ENCODE data around the gene LIN7B.
A peak's percentile ranks its signal among the peaks of the same experiment; 100 is the strongest.

LIN7B gene

DNA sequence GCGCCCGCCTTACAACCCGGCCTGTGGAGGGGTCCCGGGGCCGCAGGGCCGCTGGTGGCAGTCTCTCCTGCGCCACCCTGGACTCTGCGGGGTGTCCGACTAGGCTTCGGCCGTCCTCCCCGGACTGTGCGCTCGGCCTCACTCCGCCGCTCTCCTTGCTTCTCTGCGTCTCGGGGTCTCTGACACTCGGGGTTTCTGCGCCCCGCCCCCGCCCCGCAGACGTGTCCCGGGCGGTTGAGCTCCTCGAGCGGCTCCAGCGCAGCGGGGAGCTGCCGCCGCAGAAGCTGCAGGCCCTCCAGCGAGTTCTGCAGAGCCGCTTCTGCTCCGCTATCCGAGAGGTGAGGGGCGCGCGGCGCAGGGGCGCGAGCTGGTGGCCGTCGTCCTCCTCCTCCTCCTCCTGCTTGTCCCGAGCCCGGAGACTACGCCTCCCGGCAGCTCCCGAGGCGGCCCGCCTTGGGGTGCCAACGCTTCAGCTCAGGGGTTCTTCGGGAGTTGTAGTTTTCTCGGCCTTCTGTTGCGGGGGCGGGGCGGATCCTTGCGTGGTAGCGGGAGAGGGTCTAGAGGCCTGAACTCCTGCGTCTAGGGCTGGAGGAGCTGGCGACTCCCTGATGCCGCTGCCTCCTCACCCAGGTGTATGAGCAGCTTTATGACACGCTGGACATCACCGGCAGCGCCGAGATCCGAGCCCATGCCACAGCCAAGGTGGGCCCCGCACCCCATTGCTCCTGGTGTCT, 627 bp downstream of the LIN7B start (continued):
- TF ChIP-seq SP3 (tag by site-specific recombination; IDR thresholded peaks at IDR 0.05) (peak; percentile 78), SCRT2 (tag by site-specific recombination; IDR thresholded peaks at IDR 0.05) (no peak), IKZF3 (tag by site-specific recombination; IDR thresholded peaks at IDR 0.05) (peak; percentile 59; the same call in 1 of the 2 replicates), ZNF596 (tag by site-specific recombination; IDR thresholded peaks at IDR 0.05) (no peak), ZNF292 (tag by site-specific recombination; IDR thresholded peaks at IDR 0.05; ENCODE audit: borderline replicate concordance, low read depth) (no peak), GLI4 (tag by site-specific recombination; IDR thresholded peaks at IDR 0.05) (no peak), ZFP41 (tag by site-specific recombination; IDR thresholded peaks at IDR 0.05; ENCODE audit: borderline replicate concordance) (no peak), ZNF335 (tag by site-specific recombination; conservative IDR thresholded peaks at IDR 0.05) (peak; percentile 97), ZNF561 (tag by site-specific recombination; IDR thresholded peaks at IDR 0.05; ENCODE audit: borderline replicate concordance) (0 out of 2 replicates have a peak, but pooled peaks have one; percentile 44), KLF1 (tag by site-specific recombination; IDR thresholded peaks at IDR 0.05) (peak; percentile 73), ZNF416 (tag by site-specific recombination; IDR thresholded peaks at IDR 0.05) (no peak), WT1 (tag by site-specific recombination; IDR thresholded peaks at IDR 0.05) (no peak), FEZF1 (tag by site-specific recombination; IDR thresholded peaks at IDR 0.05) (no peak), ZNF248 (tag by site-specific recombination; IDR thresholded peaks at IDR 0.05) (no peak), BCL6B (tag by site-specific recombination; IDR thresholded peaks at IDR 0.05) (no peak), ZSCAN30 (tag by site-specific recombination; IDR thresholded peaks at IDR 0.05) (no peak), ZNF221 (tag by site-specific recombination; IDR thresholded peaks at IDR 0.05; ENCODE audit: borderline replicate concordance) (no peak), ZNF174 (tag by site-specific recombination; IDR thresholded peaks at IDR 0.05) (no peak), KLF7 (tag by site-specific recombination; IDR thresholded peaks at IDR 0.05; ENCODE audit: borderline replicate concordance) (no peak), ZNF707 (tag by site-specific recombination; IDR thresholded peaks at IDR 0.05) (no peak), SCRT1 (tag by site-specific recombination; IDR thresholded peaks at IDR 0.05; ENCODE audit: borderline replicate concordance) (no peak), ZNF777 (tag by site-specific recombination; IDR thresholded peaks at IDR 0.05; ENCODE audit: borderline replicate concordance) (no peak), ZNF311 (tag by site-specific recombination; IDR thresholded peaks at IDR 0.05; ENCODE audit: borderline replicate concordance) (no peak), YY1 (tag by site-specific recombination; IDR thresholded peaks at IDR 0.05) (no peak), ZNF747 (tag by site-specific recombination; IDR thresholded peaks at IDR 0.05) (no peak), ZNF501 (tag by site-specific recombination; IDR thresholded peaks at IDR 0.05) (peak; percentile 56)
- TF ChIP-seq, protein P1, sequence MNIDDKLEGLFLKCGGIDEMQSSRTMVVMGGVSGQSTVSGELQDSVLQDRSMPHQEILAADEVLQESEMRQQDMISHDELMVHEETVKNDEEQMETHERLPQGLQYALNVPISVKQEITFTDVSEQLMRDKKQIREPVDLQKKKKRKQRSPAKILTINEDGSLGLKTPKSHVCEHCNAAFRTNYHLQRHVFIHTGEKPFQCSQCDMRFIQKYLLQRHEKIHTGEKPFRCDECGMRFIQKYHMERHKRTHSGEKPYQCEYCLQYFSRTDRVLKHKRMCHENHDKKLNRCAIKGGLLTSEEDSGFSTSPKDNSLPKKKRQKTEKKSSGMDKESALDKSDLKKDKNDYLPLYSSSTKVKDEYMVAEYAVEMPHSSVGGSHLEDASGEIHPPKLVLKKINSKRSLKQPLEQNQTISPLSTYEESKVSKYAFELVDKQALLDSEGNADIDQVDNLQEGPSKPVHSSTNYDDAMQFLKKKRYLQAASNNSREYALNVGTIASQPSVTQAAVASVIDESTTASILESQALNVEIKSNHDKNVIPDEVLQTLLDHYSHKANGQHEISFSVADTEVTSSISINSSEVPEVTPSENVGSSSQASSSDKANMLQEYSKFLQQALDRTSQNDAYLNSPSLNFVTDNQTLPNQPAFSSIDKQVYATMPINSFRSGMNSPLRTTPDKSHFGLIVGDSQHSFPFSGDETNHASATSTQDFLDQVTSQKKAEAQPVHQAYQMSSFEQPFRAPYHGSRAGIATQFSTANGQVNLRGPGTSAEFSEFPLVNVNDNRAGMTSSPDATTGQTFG (tag by site-specific recombination; IDR thresholded peaks at IDR 0.05; ENCODE audit: borderline replicate concordance) = no peak
- TF ChIP-seq, protein P2, sequence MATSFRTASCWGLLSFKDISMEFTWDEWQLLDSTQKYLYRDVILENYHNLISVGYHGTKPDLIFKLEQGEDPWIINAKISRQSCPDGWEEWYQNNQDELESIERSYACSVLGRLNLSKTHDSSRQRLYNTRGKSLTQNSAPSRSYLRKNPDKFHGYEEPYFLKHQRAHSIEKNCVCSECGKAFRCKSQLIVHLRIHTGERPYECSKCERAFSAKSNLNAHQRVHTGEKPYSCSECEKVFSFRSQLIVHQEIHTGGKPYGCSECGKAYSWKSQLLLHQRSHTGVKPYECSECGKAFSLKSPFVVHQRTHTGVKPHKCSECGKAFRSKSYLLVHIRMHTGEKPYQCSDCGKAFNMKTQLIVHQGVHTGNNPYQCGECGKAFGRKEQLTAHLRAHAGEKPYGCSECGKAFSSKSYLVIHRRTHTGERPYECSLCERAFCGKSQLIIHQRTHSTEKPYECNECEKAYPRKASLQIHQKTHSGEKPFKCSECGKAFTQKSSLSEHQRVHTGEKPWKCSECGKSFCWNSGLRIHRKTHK (tag by site-specific recombination; IDR thresholded peaks at IDR 0.05) = no peak
- TF ChIP-seq, protein P3, sequence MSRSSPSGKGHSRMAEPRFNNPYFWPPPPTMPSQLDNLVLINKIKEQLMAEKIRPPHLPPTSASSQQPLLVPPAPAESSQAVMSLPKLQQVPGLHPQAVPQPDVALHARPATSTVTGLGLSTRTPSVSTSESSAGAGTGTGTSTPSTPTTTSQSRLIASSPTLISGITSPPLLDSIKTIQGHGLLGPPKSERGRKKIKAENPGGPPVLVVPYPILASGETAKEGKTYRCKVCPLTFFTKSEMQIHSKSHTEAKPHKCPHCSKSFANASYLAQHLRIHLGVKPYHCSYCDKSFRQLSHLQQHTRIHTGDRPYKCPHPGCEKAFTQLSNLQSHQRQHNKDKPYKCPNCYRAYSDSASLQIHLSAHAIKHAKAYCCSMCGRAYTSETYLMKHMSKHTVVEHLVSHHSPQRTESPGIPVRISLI (tag by site-specific recombination; IDR thresholded peaks at IDR 0.05) = no peak
- TF ChIP-seq, protein P4, sequence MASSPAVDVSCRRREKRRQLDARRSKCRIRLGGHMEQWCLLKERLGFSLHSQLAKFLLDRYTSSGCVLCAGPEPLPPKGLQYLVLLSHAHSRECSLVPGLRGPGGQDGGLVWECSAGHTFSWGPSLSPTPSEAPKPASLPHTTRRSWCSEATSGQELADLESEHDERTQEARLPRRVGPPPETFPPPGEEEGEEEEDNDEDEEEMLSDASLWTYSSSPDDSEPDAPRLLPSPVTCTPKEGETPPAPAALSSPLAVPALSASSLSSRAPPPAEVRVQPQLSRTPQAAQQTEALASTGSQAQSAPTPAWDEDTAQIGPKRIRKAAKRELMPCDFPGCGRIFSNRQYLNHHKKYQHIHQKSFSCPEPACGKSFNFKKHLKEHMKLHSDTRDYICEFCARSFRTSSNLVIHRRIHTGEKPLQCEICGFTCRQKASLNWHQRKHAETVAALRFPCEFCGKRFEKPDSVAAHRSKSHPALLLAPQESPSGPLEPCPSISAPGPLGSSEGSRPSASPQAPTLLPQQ (tag by site-specific recombination; IDR thresholded peaks at IDR 0.05) = peak; percentile 99

Data from HEK293 (cell line).